H1 (cell line): ENCODE data around the gene FMNL2. TPM values are rescaled to one million over a fixed set of nuclear protein-coding genes. Genes with fewer than 3 reads are reported as not detected.

ENCODE experiments used
- CTCF ChIA-PET: fragments of 300-600 bp; sonication (Branson Sonifier 250); formaldehyde crosslinking; loops from one replicate; lab custom pipeline; 2021; ENCODE audit not compliant: partially characterized antibody; lab: Charles Lee
- POLR2A ChIA-PET: fragments of 300-600 bp; sonication (Branson Sonifier 250); formaldehyde crosslinking; loops from one replicate; lab custom pipeline; 2021; ENCODE audit warnings: inconsistent platforms; ENCODE audit not compliant: partially characterized antibody; lab: Charles Lee
- DNase-seq, 2 experiments: peaks; one replicate each; pipeline versions ENCODE4 v3.0.0 to v3.0.0-alpha.2; 2010 to 2022; ENCODE audit warnings: low spot score in 2 of 2, low read depth in 1 of 2, mixed read lengths in 1 of 2
- FAIRE-seq: peaks from 2 replicates; lab custom pipeline; 2011; peaks lifted over from hg19 to GRCh38; lab: Jason Lieb, UNC
- H2AFZ ChIP-seq: 2 replicates; pipeline ENCODE4 v1.8.1; 2012; ENCODE audit warnings: low read length, inconsistent platforms
- H2AK5ac ChIP-seq: 2 replicates; pipeline ENCODE4 v1.6.1; 2013; ENCODE audit warnings: low read depth, low read length
- H2BK120ac ChIP-seq: replicated peaks from 2 replicates; pipeline ENCODE3; 2013; ENCODE audit warnings: low read depth, low read length, inconsistent platforms
- H2BK12ac ChIP-seq: 2 replicates; pipeline ENCODE4 v1.6.1; 2013; ENCODE audit warnings: low read depth, low read length
- H2BK15ac ChIP-seq: 2 replicates; pipeline ENCODE4 v1.6.1; 2013; ENCODE audit warnings: low read length
- H2BK20ac ChIP-seq: 2 replicates; pipeline ENCODE4 v1.6.1; 2013; ENCODE audit warnings: low read length
- H2BK5ac ChIP-seq: 2 replicates; pipeline ENCODE4 v1.6.1; 2013; ENCODE audit warnings: low read depth, low read length
- H3K14ac ChIP-seq: 2 replicates; pipeline ENCODE4 v1.6.1; 2013; ENCODE audit warnings: inconsistent platforms; ENCODE audit not compliant: insufficient read length
- H3K18ac ChIP-seq: 2 replicates; pipeline ENCODE4 v1.6.1; 2013; ENCODE audit warnings: low read length; ENCODE audit errors: extremely low read depth
- H3K23ac ChIP-seq: 2 replicates; pipeline ENCODE4 v1.6.1; 2013; ENCODE audit warnings: inconsistent platforms; ENCODE audit not compliant: insufficient read length
- H3K23me2 ChIP-seq: 2 replicates; pipeline ENCODE4 v1.6.1; 2013; ENCODE audit warnings: low read depth, low read length
- H3K27ac ChIP-seq: 2 replicates; pipeline ENCODE4 v1.6.1; 2011; ENCODE audit warnings: low read depth, low read length, inconsistent platforms
- H3K27me3 ChIP-seq, 4 experiments: replicated peaks in 1 of 4; 1 replicate in 1 of 4; 2 replicates in 3 of 4; pipeline versions ENCODE4 v1.6.1 to v1.8.1; 2011 to 2013; ENCODE audit warnings: low read length in 3 of 4, mild to moderate bottlenecking in 3 of 4, inconsistent platforms in 2 of 4, mixed read lengths in 2 of 4, moderate library complexity in 1 of 4; ENCODE audit not compliant: control insufficient read depth in 3 of 4, insufficient read depth in 3 of 4; ENCODE audit errors: extremely low read depth in 1 of 4
- H3K36me3 ChIP-seq, 4 experiments: 2 replicates each; pipeline versions ENCODE4 v1.6.1 to v1.8.1; 2011 to 2013; ENCODE audit warnings: mild to moderate bottlenecking in 4 of 4, low read length in 3 of 4, moderate library complexity in 2 of 4, control low read depth in 1 of 4, inconsistent platforms in 1 of 4; ENCODE audit not compliant: insufficient read depth in 4 of 4, control insufficient read depth in 2 of 4
- H3K4ac ChIP-seq: replicated peaks from 2 replicates; pipeline ENCODE3; 2013; ENCODE audit warnings: low read length, low read depth, mixed read lengths, inconsistent platforms; ENCODE audit not compliant: insufficient read length
- H3K4me1 ChIP-seq, 4 experiments: replicated peaks in 1 of 4; 1 replicate in 1 of 4; 2 replicates in 3 of 4; pipeline versions ENCODE4 v1.6.1 to v1.8.1; 2011 to 2013; ENCODE audit warnings: low read length in 3 of 4, inconsistent platforms in 2 of 4, mixed read lengths in 1 of 4; ENCODE audit not compliant: insufficient read depth in 4 of 4, control insufficient read depth in 3 of 4
- H3K4me2 ChIP-seq, 2 experiments: 2 replicates each; pipeline versions ENCODE4 v1.6.1 to v1.8.1; 2011 to 2013; ENCODE audit warnings: low read depth in 2 of 2, low read length in 2 of 2, control low read depth in 1 of 2, inconsistent platforms in 1 of 2, mild to moderate bottlenecking in 1 of 2; ENCODE audit not compliant: insufficient read depth in 1 of 2
- H3K4me3 ChIP-seq, 4 experiments: fragments of 200-600, 300-600 bp in 1 of 4; sonication (generic), shearing (Covaris generic), sonication (Bioruptor Twin) in 1 of 4; 2 replicates each; pipeline versions ENCODE4 v1.5.1 to v1.8.1; 2011 to 2016; ENCODE audit warnings: low read length in 4 of 4, low read depth in 3 of 4, control low read depth in 2 of 4, inconsistent platforms in 2 of 4, mild to moderate bottlenecking in 2 of 4, mixed read lengths in 1 of 4, moderate library complexity in 1 of 4; ENCODE audit not compliant: insufficient read depth in 2 of 4; ENCODE audit errors: extremely low read depth in 1 of 4
- H3K56ac ChIP-seq: replicated peaks from 2 replicates; pipeline ENCODE3; 2013; ENCODE audit warnings: low read depth, mild to moderate bottlenecking, mixed read lengths, low read length, inconsistent platforms; ENCODE audit not compliant: insufficient read length
- H3K79me1 ChIP-seq: 2 replicates; pipeline ENCODE4 v1.6.1; 2013; ENCODE audit warnings: low read depth, low read length, control low read depth
- H3K79me2 ChIP-seq, 2 experiments: 2 replicates each; pipeline versions ENCODE4 v1.6.1 to v1.8.1; 2012 to 2013; ENCODE audit warnings: low read length in 2 of 2, mild to moderate bottlenecking in 2 of 2, inconsistent platforms in 1 of 2; ENCODE audit not compliant: insufficient read depth in 2 of 2, control insufficient read depth in 1 of 2
- H3K9ac ChIP-seq, 4 experiments: replicated peaks in 1 of 4; 1 replicate in 1 of 4; 2 replicates in 3 of 4; pipeline versions ENCODE4 v1.6.1 to v1.8.1; 2011 to 2013; ENCODE audit warnings: low read depth in 3 of 4, low read length in 3 of 4, control low read depth in 2 of 4, mild to moderate bottlenecking in 2 of 4, moderate library complexity in 2 of 4, inconsistent platforms in 1 of 4; ENCODE audit errors: extremely low read depth in 1 of 4
- H3K9me3 ChIP-seq, 2 experiments: 2 replicates each; pipeline versions ENCODE4 v1.6.1 to v1.8.1; 2012 to 2013; ENCODE audit warnings: mild to moderate bottlenecking in 2 of 2, moderate library complexity in 2 of 2, control low read depth in 1 of 2, inconsistent platforms in 1 of 2, low read depth in 1 of 2, low read length in 1 of 2, mixed read lengths in 1 of 2; ENCODE audit not compliant: insufficient read depth in 2 of 2
- H4K20me1 ChIP-seq, 2 experiments: replicated peaks in 1 of 2; 2 replicates each; pipeline versions ENCODE3 to v1.8.1; 2011 to 2013; ENCODE audit warnings: inconsistent platforms in 2 of 2, low read length in 2 of 2, mild to moderate bottlenecking in 1 of 2; ENCODE audit not compliant: insufficient read depth in 2 of 2, control insufficient read depth in 1 of 2
- H4K5ac ChIP-seq: 2 replicates; pipeline ENCODE4 v1.6.1; 2013; ENCODE audit warnings: low read length, low read depth, mixed read lengths, inconsistent platforms; ENCODE audit not compliant: insufficient read length
- H4K8ac ChIP-seq: 2 replicates; pipeline ENCODE4 v1.8.0; 2013; ENCODE audit warnings: mild to moderate bottlenecking, moderate library complexity, low read length, inconsistent platforms; ENCODE audit not compliant: insufficient read depth; ENCODE audit errors: extremely low read depth
- H4K91ac ChIP-seq: replicated peaks from 2 replicates; pipeline ENCODE3; 2013; ENCODE audit warnings: low read length, mixed read lengths, inconsistent platforms; ENCODE audit not compliant: insufficient read length
- CBX8 ChIP-seq: fragments of 300-800, 300-1000 bp; sonication (generic); IDR thresholded peaks from 2 replicates; pipeline ENCODE4 v1.7.1; 2016; ENCODE audit warnings: low read depth, low read length, borderline replicate concordance
- CEBPB ChIP-seq: IDR thresholded peaks from 2 replicates; pipeline ENCODE4 v1.6.1; 2012; ENCODE audit warnings: low read depth, low read length
- KDM1A ChIP-seq: fragments of 200-600, 300-600 bp; sonication (generic); IDR thresholded peaks from 2 replicates; pipeline ENCODE4 v1.7.1; 2016; ENCODE audit warnings: mild to moderate bottlenecking, low read length, borderline replicate concordance
- MAFK ChIP-seq: IDR thresholded peaks from 2 replicates; pipeline ENCODE4 v1.6.1; 2012; ENCODE audit warnings: low read depth, mild to moderate bottlenecking, improper control_type of control experiment, low read length
- MAX ChIP-seq: IDR thresholded peaks from 2 replicates; pipeline ENCODE4 v1.6.1; 2012; ENCODE audit warnings: inconsistent platforms
- POLR2A ChIP-seq, 2 experiments: IDR thresholded peaks; 1 replicate in 1 of 2; 2 replicates in 1 of 2; pipeline ENCODE4 v1.6.1; 2011; ENCODE audit warnings: low read depth in 2 of 2, low read length in 2 of 2, mild to moderate bottlenecking in 2 of 2; ENCODE audit errors: control extremely low read depth in 1 of 2
- RFX5 ChIP-seq: IDR thresholded peaks from 2 replicates; pipeline ENCODE4 v1.6.1; 2011; ENCODE audit warnings: low read depth, low read length, improper control_type of control experiment, borderline replicate concordance
- RXRA ChIP-seq: IDR thresholded peaks from 2 replicates; pipeline ENCODE4 v1.6.1; 2011; ENCODE audit warnings: low read depth, mild to moderate bottlenecking, low read length, moderate library complexity; ENCODE audit not compliant: insufficient read depth
- SIX5 ChIP-seq: IDR thresholded peaks from 2 replicates; pipeline ENCODE4 v1.6.1; 2011; ENCODE audit warnings: mild to moderate bottlenecking, low read depth, low read length
- TAF1 ChIP-seq: IDR thresholded peaks from 2 replicates; pipeline ENCODE4 v1.6.1; 2011; ENCODE audit warnings: mild to moderate bottlenecking, low read depth, low read length
- WGBS, 2 experiments: shearing (Covaris generic) in 1 of 2; methylation state at CpG; one replicate each; pipeline versions ENCODE4 v1.1.6 to v1.1.7; 2013 to 2015; ENCODE audit warnings: low lambda C conversion rate in 2 of 2, mixed read lengths in 2 of 2, inconsistent platforms in 1 of 2, low coverage in 1 of 2, missing lambda C conversion rate in 1 of 2; ENCODE audit not compliant: insufficient replicate concordance in 2 of 2, insufficient coverage in 1 of 2, insufficient read length in 1 of 2; ENCODE audit errors: extremely low coverage in 1 of 2, missing lambda C conversion rate in 1 of 2; 5-methylcytosine and 5-hydroxymethylcytosine counted together
- polyA plus RNA-seq, 7 experiments: library from polyadenylated mRNA; depleted of rRNA in 3 of 7; stranded (reverse) in 5 of 7; unstranded in 2 of 7; fragments of >200 nt in 5 of 7; fragments of 200-250 nt in 2 of 7; gene quantifications; 1 replicate in 5 of 7; 2 replicates in 1 of 7; 4 replicates in 1 of 7; pipeline versions ENCODE4 v1.2.1 to v1.2.3, GENCODE V29; 2011 to 2013; ENCODE audit warnings: missing spikeins in 2 of 7, mixed read lengths in 2 of 7
- total RNA-seq: library from RNA; stranded (reverse); fragmentation: NEBNext Ultra II Directional; extraction: Animal tissue kit (Norgen Biotek cat#: 25700); gene quantifications from 2 replicates; pipeline ENCODE4 v1.2.1, GENCODE V29; 2021

The FMNL2 gene
- total and polyA plus RNA-seq, 2 of the 8 experiments (the other 6 are each of a cell fraction or from before 2014, with no cell fraction given) = 15.5 to 45.1 TPM

DNA sequence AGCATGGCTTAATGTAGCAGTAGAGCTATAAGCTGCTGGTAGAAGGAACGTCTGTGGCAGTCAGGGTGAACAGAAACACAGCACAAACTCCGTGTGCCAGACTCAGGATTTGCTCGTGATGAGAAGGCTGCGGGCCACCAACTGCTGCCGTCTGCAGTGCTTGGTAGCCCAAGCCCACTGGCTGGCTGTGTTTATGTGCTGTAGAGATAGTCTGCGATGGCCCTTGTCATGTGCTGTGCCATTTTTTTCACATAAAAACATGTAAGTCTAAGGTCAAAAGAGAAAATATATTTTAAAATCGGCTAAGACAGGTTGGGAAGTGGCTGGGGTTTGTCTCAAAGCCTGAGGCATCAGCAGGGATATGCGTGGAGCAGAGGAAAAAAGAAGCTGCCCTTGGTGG lies 303.6 kb downstream of the FMNL2 start:
- no peaks in the 10 kb centered on the region for H3K9me3 ChIP-seq
- H2BK5ac ChIP-seq = no peak overlapping the region
- 80% methylated on average over 8 of the region's 8 CpGs; no CpG with 5 or more reads in 1 of the 2 experiments for WGBS, 2 experiments
- no peak overlapping the region for H2BK15ac ChIP-seq
- H4K8ac ChIP-seq = no peak overlapping the region
- H3K23ac ChIP-seq = no peak overlapping the region
- H3K9ac ChIP-seq = no peak overlapping the region
- no peaks in the 10 kb centered on the region for H3K27me3 ChIP-seq
- H2BK120ac ChIP-seq = no peak overlapping the region
- no peak overlapping the region for H4K5ac ChIP-seq
- ChIA-PET POLR2A (interaction anchor here (1.9 kb wide), 1 partner anchor 8 kb away, joined by 7 read pairs; no protein-coding TSS in a partner anchor), CTCF (interaction anchor here (0.9 to 1.4 kb wide), 3 partner anchors 9 to 463 kb away, joined by 3 to 5 read pairs (median 4); partner anchors contain the start of gene STAM2)
- H3K4me2 ChIP-seq = no peak overlapping the region
- peaks cover 14 to 60% (median 32%) of the 10 kb centered on the region in 4 experiments for H3K36me3 ChIP-seq
- H2BK20ac ChIP-seq = no peak overlapping the region
- H4K91ac ChIP-seq = no peak overlapping the region
- no peaks in the 10 kb centered on the region; the same call in 1 of the 2 replicates for H3K79me1 ChIP-seq
- no peak for FAIRE-seq
- H3K4me1 ChIP-seq = no peaks in the 10 kb centered on the region
- no peak overlapping the region for H3K27ac ChIP-seq
- H2AFZ ChIP-seq = no peak overlapping the region
- no peaks in the 10 kb centered on the region for H3K79me2 ChIP-seq
- H3K4me3 ChIP-seq = no peak overlapping the region
- no peak for DNase-seq
- no peak overlapping the region for H3K56ac ChIP-seq
- H3K23me2 ChIP-seq = no peaks in the 10 kb centered on the region
- no peaks in the 10 kb centered on the region for H4K20me1 ChIP-seq
- no peak overlapping the region for H3K18ac ChIP-seq
- H3K14ac ChIP-seq = no peak overlapping the region
- H2BK12ac ChIP-seq = no peak overlapping the region
- TF ChIP-seq MAFK (no peak), MAX (no peak), CEBPB (no peak), RXRA (no peak), CBX8 (no peak), RFX5 (no peak), POLR2A (IDR thresholded peaks at IDR 0.05; ENCODE audit: control extremely low read depth in 1 of 2, low read depth in 2 of 2, low read length in 2 of 2) (no peak), KDM1A (no peak), SIX5 (no peak), TAF1 (no peak)
- no peak overlapping the region for H3K4ac ChIP-seq
- no peak overlapping the region for H2AK5ac ChIP-seq
